HK-2 (cell line): ENCODE measurements around the gene PDE5A.
"Not testable (repeated sequence)": the region's sequence is repeated elsewhere in the genome, so short reads cannot be mapped to it uniquely, and the experiment has no call there.

Source experiments
- DNase-seq: peaks from one replicate; pipeline ENCODE4 v3.0.0-alpha.2; 2018; ENCODE audit not compliant: unreplicated experiment

Gene PDE5A

DNA sequence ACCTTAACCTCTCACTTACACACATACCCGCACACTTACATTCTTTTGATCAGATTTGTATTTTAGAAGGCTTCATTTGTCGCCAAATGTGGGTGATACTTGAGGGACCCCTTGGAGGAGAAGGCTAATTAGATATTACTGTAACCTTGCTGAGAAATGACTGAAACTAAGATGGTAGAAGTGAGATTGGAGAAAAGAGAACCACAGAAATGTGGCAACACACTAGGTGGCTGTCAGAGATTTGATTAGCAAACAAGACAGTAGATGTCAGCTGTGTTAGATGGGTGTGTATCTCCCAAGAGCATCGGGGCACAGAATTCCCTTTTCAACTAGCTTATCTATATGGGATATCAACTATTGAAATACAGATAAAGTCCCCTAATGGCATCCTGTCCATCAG, 157.3 kb downstream of the PDE5A start:
- DNase-seq, result no peak

DNA sequence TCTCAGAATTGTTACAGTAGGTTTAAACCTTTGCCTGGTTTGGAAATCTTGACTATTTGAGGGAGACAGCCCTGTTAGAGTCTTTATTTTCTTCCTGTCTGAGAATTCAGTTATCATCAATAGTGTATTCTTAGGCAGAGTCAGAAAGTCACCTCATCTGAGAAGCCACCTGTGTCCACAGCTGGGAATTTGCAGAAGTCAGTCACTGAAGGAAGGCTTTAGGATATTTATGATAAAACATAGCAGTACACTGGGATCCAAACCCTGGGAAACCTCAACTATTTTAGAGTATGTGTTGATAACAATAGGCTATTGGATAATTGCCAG, 157.9 kb downstream of the PDE5A start:
- DNase-seq, result not testable (repeated sequence)

DNA sequence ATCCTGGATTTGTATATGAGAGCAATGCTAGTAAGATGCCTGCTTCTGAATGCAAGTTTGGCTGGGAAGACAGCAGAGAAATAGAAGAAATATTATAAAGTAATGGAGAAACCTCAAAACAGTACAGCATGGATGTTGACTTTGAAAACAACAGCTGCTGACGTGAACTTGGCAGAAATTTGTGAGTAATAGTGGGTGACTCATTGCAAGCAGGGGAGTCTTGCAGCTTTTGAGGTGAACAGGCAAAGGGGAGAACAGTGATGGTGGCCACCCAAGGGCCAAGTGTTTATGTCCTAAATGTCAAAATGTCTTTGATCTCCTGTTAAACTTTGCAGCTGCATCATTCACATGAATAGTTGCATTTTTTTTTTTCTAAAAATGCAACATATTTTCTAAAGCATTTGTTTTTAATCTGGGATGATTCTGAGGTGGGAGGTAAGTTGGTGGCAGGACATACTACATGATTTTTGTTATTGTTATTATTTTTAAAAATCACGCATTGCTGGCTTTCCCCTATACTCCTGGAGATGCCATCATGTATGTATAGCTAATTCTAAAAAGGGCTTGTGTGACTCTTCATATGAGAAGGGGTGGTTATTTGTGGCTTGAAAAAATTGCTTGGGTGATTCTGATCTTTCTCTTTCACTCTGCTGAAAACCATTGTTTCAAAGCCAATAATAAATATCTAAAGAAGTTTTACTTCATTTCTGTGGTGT, 158.4 kb downstream of the PDE5A start:
- not testable (repeated sequence) for DNase-seq

- DNase-seq, result not testable (repeated sequence)
These were observed 159.6 kb downstream of the PDE5A start for GRCh38 chr4:119469039-119469438.

GRCh38 chr4:119462733-119463132, 165.9 kb downstream of the PDE5A start:
- DNase-seq, result not testable (repeated sequence)

GRCh38 chr4:119455734-119456133, 172.9 kb downstream of the PDE5A start:
- not testable (repeated sequence) for DNase-seq

GRCh38 chr4:119454491-119455270, 173.9 kb downstream of the PDE5A start:
- DNase-seq, result peak; percentile 96

DNA sequence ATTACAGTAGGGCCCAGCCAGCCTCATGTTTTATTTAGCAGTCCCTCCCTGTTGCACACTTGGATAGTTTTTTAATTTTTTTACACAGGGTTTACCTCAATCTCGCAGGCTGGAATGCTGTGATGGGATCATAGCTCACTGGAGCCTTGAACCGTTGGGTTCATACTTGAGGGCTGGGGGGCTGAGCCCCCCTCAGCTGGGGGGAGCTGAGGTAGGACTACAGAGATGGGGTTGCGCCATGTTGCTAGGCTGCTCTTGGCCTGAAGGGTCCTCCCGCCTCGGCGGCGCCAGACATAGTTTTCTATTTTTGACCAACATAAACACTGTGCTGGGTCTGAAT, 174.5 kb downstream of the PDE5A start:
- DNase-seq, result not testable (repeated sequence)

DNA sequence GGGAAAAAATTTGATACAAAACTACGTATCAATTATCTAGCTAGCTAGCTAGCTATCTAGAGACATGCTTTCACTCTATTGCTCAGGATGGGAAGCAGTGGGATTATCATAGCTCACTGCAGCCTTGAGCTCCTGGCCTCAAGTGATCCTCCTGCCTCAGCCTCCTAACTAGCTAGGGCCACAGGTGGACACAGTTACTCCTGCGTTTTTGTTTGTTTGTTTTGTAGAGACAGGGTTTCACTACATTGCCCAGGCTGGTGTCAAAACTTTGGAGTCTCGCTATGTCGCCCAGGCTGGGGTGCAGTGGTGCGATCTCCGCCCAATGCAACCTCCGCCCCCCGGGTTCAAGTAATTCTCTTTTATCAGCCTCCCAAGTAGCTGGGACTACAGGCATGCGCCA, 175.3 kb downstream of the PDE5A start:
- DNase-seq, result not testable (repeated sequence)

DNA sequence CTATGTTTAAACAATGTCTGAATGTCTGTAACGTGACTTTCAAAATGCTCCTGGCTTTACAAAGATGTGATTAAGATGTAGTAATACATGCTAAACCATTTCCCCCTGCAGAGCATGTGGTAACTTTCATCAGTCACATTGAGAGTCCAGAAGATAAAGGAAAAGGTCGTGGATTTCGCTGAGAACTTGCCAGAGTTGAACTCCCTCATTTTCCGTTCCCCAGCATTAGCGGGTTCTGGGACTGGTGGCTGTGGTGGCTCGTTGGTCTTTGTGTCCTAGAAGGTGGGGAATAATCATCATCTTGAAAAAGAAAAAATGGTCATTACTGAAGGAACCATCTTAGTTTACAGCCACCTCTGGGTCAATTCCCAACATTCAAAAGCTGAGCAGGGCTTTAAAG, 178.8 kb downstream of the PDE5A start:
- not testable (repeated sequence) for DNase-seq
